Fibroblast of mammary gland (primary cell): ENCODE data around the gene AMACR.

Source experiments
- DNase-seq: peaks from one replicate; pipeline ENCODE4 v3.0.0-alpha.2; 2010; ENCODE audit warnings: low read depth
- H3K4me3 ChIP-seq: 2 replicates; pipeline ENCODE4 v1.5.1; 2011; ENCODE audit warnings: low read depth, mild to moderate bottlenecking, low read length, moderate library complexity; ENCODE audit not compliant: control insufficient read depth
- TF ChIP-seq, protein P1 (sequence below): conservative IDR thresholded peaks from 2 replicates; pipeline ENCODE4 v1.5.1; 2011; ENCODE audit warnings: low read depth, low read length, inconsistent platforms; ENCODE audit not compliant: control insufficient read depth, insufficient read depth

AMACR gene

DNA sequence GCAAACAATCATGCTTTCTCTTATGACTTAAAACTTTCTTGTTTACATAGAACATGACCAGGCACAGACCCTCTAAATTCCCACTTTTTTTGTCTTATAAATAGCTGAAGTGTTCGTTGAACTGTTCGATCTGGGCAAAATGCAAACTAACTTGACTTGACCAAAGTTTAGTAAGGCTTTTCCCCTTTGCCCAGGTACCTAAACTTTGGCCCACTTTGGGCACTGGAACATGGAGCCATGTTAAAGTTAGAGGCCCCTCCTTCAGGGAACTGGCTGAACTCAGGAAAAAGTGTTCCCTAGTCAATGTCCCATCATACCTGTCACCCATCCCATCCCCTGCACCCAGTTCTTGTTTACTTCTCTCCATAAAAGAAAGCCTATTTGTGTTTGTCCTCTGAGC is 9.4 kb upstream of the AMACR start:
- TF ChIP-seq, protein P1, sequence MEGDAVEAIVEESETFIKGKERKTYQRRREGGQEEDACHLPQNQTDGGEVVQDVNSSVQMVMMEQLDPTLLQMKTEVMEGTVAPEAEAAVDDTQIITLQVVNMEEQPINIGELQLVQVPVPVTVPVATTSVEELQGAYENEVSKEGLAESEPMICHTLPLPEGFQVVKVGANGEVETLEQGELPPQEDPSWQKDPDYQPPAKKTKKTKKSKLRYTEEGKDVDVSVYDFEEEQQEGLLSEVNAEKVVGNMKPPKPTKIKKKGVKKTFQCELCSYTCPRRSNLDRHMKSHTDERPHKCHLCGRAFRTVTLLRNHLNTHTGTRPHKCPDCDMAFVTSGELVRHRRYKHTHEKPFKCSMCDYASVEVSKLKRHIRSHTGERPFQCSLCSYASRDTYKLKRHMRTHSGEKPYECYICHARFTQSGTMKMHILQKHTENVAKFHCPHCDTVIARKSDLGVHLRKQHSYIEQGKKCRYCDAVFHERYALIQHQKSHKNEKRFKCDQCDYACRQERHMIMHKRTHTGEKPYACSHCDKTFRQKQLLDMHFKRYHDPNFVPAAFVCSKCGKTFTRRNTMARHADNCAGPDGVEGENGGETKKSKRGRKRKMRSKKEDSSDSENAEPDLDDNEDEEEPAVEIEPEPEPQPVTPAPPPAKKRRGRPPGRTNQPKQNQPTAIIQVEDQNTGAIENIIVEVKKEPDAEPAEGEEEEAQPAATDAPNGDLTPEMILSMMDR: no peak
- DNase-seq: no peak
- H3K4me3 ChIP-seq: no peak overlapping the region

DNA sequence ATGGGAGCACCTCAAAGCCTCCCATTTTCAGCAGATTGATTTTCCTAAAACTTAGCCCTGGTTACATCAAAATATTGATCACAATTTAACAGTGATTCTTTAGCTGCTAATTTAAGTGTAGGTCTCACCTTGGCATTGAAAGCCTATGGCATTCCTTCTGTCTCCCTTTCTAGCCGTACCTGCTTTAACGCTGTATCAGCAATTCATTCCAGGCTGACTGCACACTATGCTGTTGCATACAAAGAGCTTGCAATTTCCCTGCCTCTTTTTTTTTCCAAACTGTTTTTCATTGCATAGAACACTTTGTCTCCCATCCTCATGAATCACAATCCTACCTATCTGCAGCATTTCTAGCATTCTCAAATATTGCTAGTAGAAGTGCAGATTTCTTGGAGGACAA is 8.9 kb upstream of the AMACR start:
- H3K4me3 ChIP-seq: no peak overlapping the region
- TF ChIP-seq, protein P1: no peak
- DNase-seq: no peak

DNA sequence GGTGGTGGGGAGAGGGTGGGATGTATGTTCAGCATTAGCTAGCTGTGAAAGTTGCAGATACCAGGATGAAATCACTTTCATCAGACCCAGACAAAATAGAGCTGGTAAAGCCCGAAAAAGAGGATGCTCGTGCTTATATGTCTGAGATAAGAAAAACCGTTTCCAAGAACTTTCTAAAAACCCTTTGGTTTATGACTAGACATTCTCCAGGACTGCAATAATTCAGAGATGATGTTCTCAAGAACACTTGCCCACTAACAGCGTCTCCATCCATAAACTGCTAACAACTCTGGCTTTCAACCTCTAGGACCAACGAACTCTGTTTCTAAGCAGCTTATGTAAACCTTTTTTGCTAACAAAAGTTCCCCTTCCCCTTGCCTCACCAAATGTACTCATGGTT is 8.4 kb upstream of the AMACR start:
- DNase-seq: no peak
- TF ChIP-seq, protein P1: no peak
- H3K4me3 ChIP-seq: no peak overlapping the region

- DNase-seq: no peak
- TF ChIP-seq, protein P1: no peak
- no peak overlapping the region for H3K4me3 ChIP-seq
These were observed 7.4 kb upstream of the AMACR start for GRCh38 chr5:34015120-34015822.

- no peak overlapping the region for H3K4me3 ChIP-seq
- TF ChIP-seq, protein P1: no peak
- no peak for DNase-seq
These were observed 6.8 kb upstream of the AMACR start for GRCh38 chr5:34014626-34015025.

- H3K4me3 ChIP-seq: no peak overlapping the region
- no peak for DNase-seq
- TF ChIP-seq, protein P1: no peak
These were observed 5.7 kb upstream of the AMACR start for GRCh38 chr5:34013547-34013946.

GRCh38 chr5:34012791-34013190 is 4.9 kb upstream of the AMACR start:
- peak; percentile 67 for DNase-seq
- TF ChIP-seq, protein P1: no peak
- H3K4me3 ChIP-seq: no peak overlapping the region
